Activated T-cell treated with anti-CD3 and anti-CD28 coated beads, Interleukin-2, amount 50 U/mL, for 4 hours (primary cell): ENCODE results near the gene MLXIPL. TPM values are rescaled to one million over a fixed set of nuclear protein-coding genes. Genes with fewer than 3 reads are reported as not detected.

ENCODE experiments used
- ATAC-seq, 2 donors: fragments of 200-7000 bp; cut with Tn5 transposase; one replicate each; pipeline ENCODE4 v1.10.0; 2021
- DNase-seq: peaks from one replicate; pipeline ENCODE4 v3.0.0-alpha.2; 2020
- H3K27me3 Mint-ChIP-seq: one replicate; pipeline ENCODE4 v1.8.0; 2021; ENCODE audit warnings: low read depth, mixed read lengths
- H3K36me3 Mint-ChIP-seq: one replicate; pipeline ENCODE4 v1.8.0; 2022; ENCODE audit warnings: mixed read lengths; ENCODE audit not compliant: insufficient read depth
- H3K4me1 Mint-ChIP-seq: one replicate; pipeline ENCODE4 v1.8.0; 2021; ENCODE audit warnings: low read depth, mixed read lengths
- H3K4me3 Mint-ChIP-seq: one replicate; pipeline ENCODE4 v1.8.0; 2021; ENCODE audit warnings: mild to moderate bottlenecking, moderate library complexity, mixed read lengths
- H3K9me3 Mint-ChIP-seq: one replicate; pipeline ENCODE4 v1.8.0; 2021; ENCODE audit warnings: mixed read lengths
- total RNA-seq, 3 donors: library from RNA; stranded (reverse); gene quantifications; one replicate each; pipeline ENCODE4 v1.2.1, GENCODE V29; 2021

The MLXIPL gene
- total RNA-seq, 3 donors from 2014 or later = 0.35 to 0.55 (median 0.43) TPM

GRCh38 chr7:73650524-73650923 lies 26.2 kb upstream of the MLXIPL start:
- DNase-seq = no peak
- no peaks in the 10 kb centered on the region for H3K9me3 Mint-ChIP-seq
- H3K4me1 Mint-ChIP-seq = peaks cover 8% of the 10 kb centered on the region
- H3K36me3 Mint-ChIP-seq = no peaks in the 10 kb centered on the region
- H3K27me3 Mint-ChIP-seq = peaks cover 65% of the 10 kb centered on the region
- H3K4me3 Mint-ChIP-seq = no peak overlapping the region
- no peak for ATAC-seq

GRCh38 chr7:73649576-73649975 lies 25.3 kb upstream of the MLXIPL start:
- Mint-ChIP-seq H3K36me3 (no peaks in the 10 kb centered on the region), H3K27me3 (peaks cover 66% of the 10 kb centered on the region), H3K9me3 (no peaks in the 10 kb centered on the region), H3K4me3 (no peak overlapping the region), H3K4me1 (peaks cover 8% of the 10 kb centered on the region)
- DNase-seq (no peak), ATAC-seq (no peak)

DNA sequence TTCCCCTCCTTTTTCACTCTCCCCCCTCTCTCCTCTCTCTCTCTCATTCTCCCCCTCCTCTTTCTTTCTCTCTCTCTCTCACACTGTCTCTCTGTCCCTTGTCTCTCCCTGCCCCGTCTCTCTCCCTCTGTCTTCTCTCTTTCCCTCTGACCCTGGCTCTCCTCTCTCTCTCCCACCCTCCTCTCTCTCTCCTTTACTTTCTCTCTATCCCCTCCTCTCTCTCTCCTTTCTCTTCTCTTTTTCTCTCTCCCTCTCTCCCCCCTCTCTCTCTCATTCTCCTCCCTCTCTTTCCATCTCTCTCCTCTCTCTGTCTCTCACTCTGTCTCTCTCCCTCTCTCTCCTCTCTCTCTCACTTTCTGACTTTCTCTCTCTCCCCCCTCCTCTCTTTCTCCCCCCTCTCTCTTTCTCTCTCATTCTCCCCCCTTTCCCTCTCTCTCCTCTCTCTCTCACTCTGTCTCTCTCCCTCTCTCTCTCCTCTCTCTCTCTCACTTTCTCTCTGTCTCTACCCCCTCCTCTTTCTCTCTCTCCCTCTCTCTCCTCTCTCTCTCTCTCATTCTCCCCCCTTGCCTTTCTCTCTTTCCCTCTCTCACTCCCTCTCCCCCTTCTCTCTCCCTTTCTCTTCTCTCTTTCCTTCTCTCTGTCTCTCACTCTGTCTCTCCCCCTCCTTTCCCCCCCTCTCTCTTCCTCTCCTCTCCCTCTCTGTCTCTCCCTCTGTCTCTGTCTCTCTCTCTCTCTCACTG lies 24.4 kb upstream of the MLXIPL start:
- ATAC-seq (no peak), DNase-seq (no peak)
- no peaks in the 10 kb centered on the region for H3K9me3 Mint-ChIP-seq
- peaks cover 8% of the 10 kb centered on the region for H3K4me1 Mint-ChIP-seq
- H3K36me3 Mint-ChIP-seq = no peaks in the 10 kb centered on the region
- H3K4me3 Mint-ChIP-seq = peak overlapping the region; percentile 42
- peaks cover 66% of the 10 kb centered on the region for H3K27me3 Mint-ChIP-seq

DNA sequence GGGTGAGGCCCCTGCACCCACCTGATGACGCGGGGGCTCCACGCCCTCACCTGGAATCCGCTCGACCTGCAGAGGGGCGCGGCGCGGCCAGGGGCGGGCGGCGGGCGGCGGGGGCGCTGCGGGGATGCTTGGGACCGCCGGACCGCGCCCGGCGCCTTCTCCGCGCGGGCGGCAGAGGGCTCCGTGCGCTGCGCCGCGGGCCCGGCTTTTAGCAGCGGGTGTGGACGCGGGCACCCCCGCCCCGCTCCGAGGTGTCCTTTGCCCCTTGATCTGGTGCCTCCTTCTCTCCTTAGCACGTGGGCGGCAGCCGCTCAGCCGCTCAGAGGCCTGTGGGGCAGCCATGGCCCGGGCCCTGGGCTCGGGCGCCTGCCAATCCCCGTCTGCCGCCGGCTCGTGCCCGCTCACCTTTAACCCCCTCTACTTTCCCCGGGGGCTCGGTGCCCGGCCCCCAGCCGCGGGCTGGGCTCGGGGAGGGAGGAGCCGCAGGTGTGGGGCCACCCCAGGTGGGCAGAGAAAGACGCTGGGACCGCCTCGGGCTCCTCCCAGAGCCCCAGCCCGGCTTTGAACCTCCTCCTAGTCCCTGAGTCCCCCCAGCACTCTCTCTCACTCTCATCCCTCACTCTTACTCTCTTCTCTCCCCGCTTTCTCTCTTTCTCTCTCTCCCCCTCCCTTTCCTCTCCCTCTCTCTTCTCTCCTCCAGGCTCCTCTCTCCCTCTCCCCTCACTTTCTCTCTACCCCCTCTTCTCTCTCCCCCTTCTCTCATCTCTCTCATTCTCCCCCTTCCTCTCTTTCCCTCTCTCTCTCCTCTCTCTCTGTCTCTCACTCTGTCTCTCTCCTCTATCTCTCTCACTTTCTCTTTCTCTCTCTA lies 23.6 kb upstream of the MLXIPL start:
- Mint-ChIP-seq H3K4me3 (peak overlapping the region; percentile 42), H3K27me3 (peaks cover 64% of the 10 kb centered on the region), H3K4me1 (peaks cover 8% of the 10 kb centered on the region), H3K36me3 (no peaks in the 10 kb centered on the region), H3K9me3 (no peaks in the 10 kb centered on the region)
- DNase-seq = peak; percentile 20
- ATAC-seq = peak; percentile 74 to 85

GRCh38 chr7:73646785-73647724 lies 22.7 kb upstream of the MLXIPL start:
- no peak for ATAC-seq
- Mint-ChIP-seq H3K4me1 (peaks cover 8% of the 10 kb centered on the region), H3K9me3 (no peaks in the 10 kb centered on the region), H3K36me3 (no peaks in the 10 kb centered on the region), H3K27me3 (peaks cover 57% of the 10 kb centered on the region), H3K4me3 (no peak overlapping the region)
- DNase-seq = no peak

- H3K27me3 Mint-ChIP-seq = peaks cover 46% of the 10 kb centered on the region
- no peaks in the 10 kb centered on the region for H3K36me3 Mint-ChIP-seq
- ATAC-seq (no peak), DNase-seq (no peak)
- peaks cover 8% of the 10 kb centered on the region for H3K4me1 Mint-ChIP-seq
- H3K9me3 Mint-ChIP-seq = no peaks in the 10 kb centered on the region
- H3K4me3 Mint-ChIP-seq = no peak overlapping the region
Measured at GRCh38 chr7:73645643-73646174, 21.4 kb upstream of the MLXIPL start.

DNA sequence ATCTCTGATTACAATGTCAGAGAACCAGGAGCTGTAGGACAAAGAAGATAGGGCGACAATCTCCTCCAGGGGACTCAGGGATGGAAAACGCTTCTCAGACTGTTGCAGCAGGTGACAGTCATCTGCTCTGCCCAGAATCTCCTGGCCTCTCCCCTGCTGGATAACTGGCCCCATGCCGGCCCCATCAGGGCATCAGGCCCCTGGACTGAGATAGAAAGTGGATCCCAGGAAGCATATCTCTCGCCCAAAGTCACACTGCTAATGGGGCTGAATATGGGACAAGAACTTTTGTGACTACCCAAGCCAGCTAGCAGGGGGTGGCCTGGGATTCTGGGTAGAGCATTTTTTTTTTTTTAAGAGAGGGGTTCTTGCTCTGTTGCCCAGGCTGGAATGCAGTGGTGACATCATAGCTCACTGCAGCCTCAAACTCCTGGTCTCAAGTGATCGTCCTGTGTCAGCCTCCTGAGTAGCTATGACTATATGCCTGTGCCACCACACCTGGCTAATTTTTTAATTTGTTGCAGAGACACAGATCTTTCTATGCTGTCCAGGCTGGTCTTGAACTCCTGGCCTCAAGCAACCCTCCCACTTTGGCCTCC lies 20.5 kb upstream of the MLXIPL start:
- no peaks in the 10 kb centered on the region for H3K9me3 Mint-ChIP-seq
- H3K4me1 Mint-ChIP-seq = peaks cover 8% of the 10 kb centered on the region
- ATAC-seq = no peak
- H3K27me3 Mint-ChIP-seq = peaks cover 37% of the 10 kb centered on the region
- DNase-seq = no peak
- H3K36me3 Mint-ChIP-seq = no peaks in the 10 kb centered on the region
- no peak overlapping the region for H3K4me3 Mint-ChIP-seq

GRCh38 chr7:73642834-73643233 lies 18.5 kb upstream of the MLXIPL start:
- ATAC-seq = no peak
- no peak overlapping the region for H3K4me3 Mint-ChIP-seq
- H3K27me3 Mint-ChIP-seq = peaks cover 32% of the 10 kb centered on the region
- H3K9me3 Mint-ChIP-seq = no peaks in the 10 kb centered on the region
- no peaks in the 10 kb centered on the region for H3K4me1 Mint-ChIP-seq
- DNase-seq = no peak
- no peaks in the 10 kb centered on the region for H3K36me3 Mint-ChIP-seq

DNA sequence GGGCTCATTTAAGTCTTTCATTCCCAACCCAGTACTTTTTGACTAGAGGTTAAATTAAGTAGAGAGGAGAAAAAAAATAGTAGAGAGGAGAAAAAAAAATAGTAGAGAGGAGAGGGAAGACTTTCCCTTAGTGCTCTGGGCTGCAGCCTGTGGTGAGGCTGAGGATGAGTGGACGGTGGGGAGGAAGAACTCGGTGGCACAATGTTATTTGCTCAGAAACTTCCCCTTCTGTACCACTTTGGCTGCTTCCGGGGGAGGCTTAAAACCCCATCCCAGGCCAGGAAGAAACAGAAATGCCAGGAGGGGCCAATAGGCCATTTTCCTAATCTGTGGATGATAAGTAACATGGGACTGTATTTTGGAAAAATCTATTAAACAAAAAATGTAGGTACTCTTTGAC lies 14.6 kb upstream of the MLXIPL start:
- H3K4me3 Mint-ChIP-seq = no peak overlapping the region
- no peaks in the 10 kb centered on the region for H3K36me3 Mint-ChIP-seq
- no peak for DNase-seq
- no peaks in the 10 kb centered on the region for H3K9me3 Mint-ChIP-seq
- no peak for ATAC-seq
- H3K4me1 Mint-ChIP-seq = no peaks in the 10 kb centered on the region
- H3K27me3 Mint-ChIP-seq = peaks cover 32% of the 10 kb centered on the region

- ATAC-seq = no peak
- Mint-ChIP-seq H3K27me3 (peaks cover 45% of the 10 kb centered on the region), H3K4me3 (no peak overlapping the region), H3K4me1 (no peaks in the 10 kb centered on the region), H3K36me3 (no peaks in the 10 kb centered on the region), H3K9me3 (no peaks in the 10 kb centered on the region)
- no peak for DNase-seq
Measured at GRCh38 chr7:73635428-73636200, 11.3 kb upstream of the MLXIPL start.

DNA sequence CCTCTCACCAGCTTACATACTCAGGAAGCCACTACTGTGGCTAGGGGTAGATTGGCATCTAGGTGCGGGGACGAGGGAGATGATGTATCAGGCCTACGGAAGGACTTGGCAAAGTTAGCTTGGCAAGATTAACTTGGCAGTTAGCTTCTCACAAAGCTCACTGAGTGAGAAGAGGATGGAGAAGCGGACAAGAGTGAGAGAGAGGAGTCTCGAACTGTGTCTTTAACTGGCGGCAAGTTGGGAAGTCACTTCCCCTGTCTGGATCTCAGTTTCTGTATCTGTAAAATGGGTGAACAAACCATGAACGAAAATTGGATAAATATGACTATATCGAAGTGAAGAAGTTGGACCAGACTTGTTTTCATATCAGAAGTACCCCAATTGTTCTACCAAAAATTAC lies 9.5 kb upstream of the MLXIPL start:
- no peaks in the 10 kb centered on the region for H3K4me1 Mint-ChIP-seq
- H3K9me3 Mint-ChIP-seq = no peaks in the 10 kb centered on the region
- H3K27me3 Mint-ChIP-seq = peaks cover 48% of the 10 kb centered on the region
- H3K36me3 Mint-ChIP-seq = no peaks in the 10 kb centered on the region
- DNase-seq = no peak
- no peak overlapping the region for H3K4me3 Mint-ChIP-seq
- no peak for ATAC-seq

GRCh38 chr7:73633323-73633722 lies 9.0 kb upstream of the MLXIPL start:
- no peaks in the 10 kb centered on the region for H3K36me3 Mint-ChIP-seq
- H3K4me3 Mint-ChIP-seq = no peak overlapping the region
- ATAC-seq = no peak
- no peak for DNase-seq
- H3K27me3 Mint-ChIP-seq = peaks cover 50% of the 10 kb centered on the region
- no peaks in the 10 kb centered on the region for H3K9me3 Mint-ChIP-seq
- H3K4me1 Mint-ChIP-seq = no peaks in the 10 kb centered on the region

DNA sequence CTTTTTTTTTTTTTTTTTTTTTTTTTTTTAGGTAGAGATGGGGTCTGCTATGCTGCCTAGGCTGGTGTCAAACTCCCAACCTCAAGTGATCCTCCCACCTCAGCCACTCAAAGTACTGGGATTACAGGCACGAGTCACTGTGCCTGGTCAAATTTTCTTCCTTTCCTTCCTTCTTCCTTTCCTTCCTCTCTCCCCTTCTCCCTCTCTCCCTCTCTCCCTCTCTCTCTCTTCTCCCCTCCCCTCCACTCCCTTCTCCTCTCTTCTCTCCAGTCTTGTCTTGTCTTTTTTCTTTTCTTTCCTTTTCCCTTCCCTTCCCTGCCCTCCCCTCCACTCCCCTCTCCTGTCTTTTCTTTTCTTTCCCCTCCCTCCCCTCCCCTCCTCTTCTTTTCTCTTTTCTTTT lies 7.2 kb upstream of the MLXIPL start:
- Mint-ChIP-seq H3K36me3 (no peaks in the 10 kb centered on the region), H3K27me3 (peaks cover 57% of the 10 kb centered on the region), H3K9me3 (no peaks in the 10 kb centered on the region), H3K4me1 (no peaks in the 10 kb centered on the region), H3K4me3 (no peak overlapping the region)
- ATAC-seq (no peak), DNase-seq (no peak)
